ENCODE results near the gene EFCAB12.

EFCAB12 gene

GRCh38 chr3:129428376-129429079, at the start of gene EFCAB12:
Gene EFCAB12, minus strand, starts transcription at chr3:129428636. Its CDS starts 148 bp downstream, at chr3:129428488.
- H3K27ac ChIP-seq: no peak within 1 kb of the TSS
- DNase-seq (ENCODE audit: low read depth, low spot score): peak; percentile 50

- DNase-seq (ENCODE audit: low read depth, low spot score): no peak
- H3K27ac ChIP-seq: no peak overlapping the region
Observed at GRCh38 chr3:129476586-129476985, 48.1 kb upstream of the EFCAB12 start.

- DNase-seq (ENCODE audit: low read depth, low spot score): no peak
- no peak overlapping the region for H3K27ac ChIP-seq
Observed at GRCh38 chr3:129475863-129476262, 47.4 kb upstream of the EFCAB12 start.

GRCh38 chr3:129474984-129475804, 46.8 kb upstream of the EFCAB12 start:
- H3K27ac ChIP-seq: no peak overlapping the region

GRCh38 chr3:129473769-129474152, 45.3 kb upstream of the EFCAB12 start:
- H3K27ac ChIP-seq: no peak overlapping the region
- DNase-seq (ENCODE audit: low read depth, low spot score): no peak

More at GRCh38 chr3:129474984-129475804, 46.8 kb upstream of the EFCAB12 start:
- no peak for DNase-seq (ENCODE audit: low read depth, low spot score)

- no peak for DNase-seq (ENCODE audit: low read depth, low spot score)
- no peak overlapping the region for H3K27ac ChIP-seq
Observed at GRCh38 chr3:129473067-129473768, 44.8 kb upstream of the EFCAB12 start.

- H3K27ac ChIP-seq: no peak overlapping the region
- DNase-seq (ENCODE audit: low read depth, low spot score): no peak
Observed at GRCh38 chr3:129470861-129471260, 42.4 kb upstream of the EFCAB12 start.

- H3K27ac ChIP-seq: no peak overlapping the region
- no peak for DNase-seq (ENCODE audit: low read depth, low spot score)
Observed at GRCh38 chr3:129469026-129469425, 40.6 kb upstream of the EFCAB12 start.

- H3K27ac ChIP-seq: no peak overlapping the region
- DNase-seq (ENCODE audit: low read depth, low spot score): no peak
Observed at GRCh38 chr3:129467932-129468331, 39.5 kb upstream of the EFCAB12 start.

- no peak overlapping the region for H3K27ac ChIP-seq
- no peak for DNase-seq (ENCODE audit: low read depth, low spot score)
Observed at GRCh38 chr3:129463716-129464115, 35.3 kb upstream of the EFCAB12 start.

- no peak for DNase-seq (ENCODE audit: low read depth, low spot score)
- H3K27ac ChIP-seq: no peak overlapping the region
Observed at GRCh38 chr3:129463094-129463493, 34.7 kb upstream of the EFCAB12 start.

- no peak overlapping the region for H3K27ac ChIP-seq
Observed at GRCh38 chr3:129462361-129462968, 34.0 kb upstream of the EFCAB12 start.

GRCh38 chr3:129461461-129462146, 33.2 kb upstream of the EFCAB12 start:
- no peak for DNase-seq (ENCODE audit: low read depth, low spot score)
- H3K27ac ChIP-seq: no peak overlapping the region

More at GRCh38 chr3:129462361-129462968, 34.0 kb upstream of the EFCAB12 start:
- no peak for DNase-seq (ENCODE audit: low read depth, low spot score)

GRCh38 chr3:129461022-129461421, 32.6 kb upstream of the EFCAB12 start:
- no peak for DNase-seq (ENCODE audit: low read depth, low spot score)
- no peak overlapping the region for H3K27ac ChIP-seq

GRCh38 chr3:129460572-129460971, 32.1 kb upstream of the EFCAB12 start:
- DNase-seq (ENCODE audit: low read depth, low spot score): no peak
- no peak overlapping the region for H3K27ac ChIP-seq

GRCh38 chr3:129460155-129460554, 31.7 kb upstream of the EFCAB12 start:
- no peak overlapping the region for H3K27ac ChIP-seq
- no peak for DNase-seq (ENCODE audit: low read depth, low spot score)

GRCh38 chr3:129453732-129454131, 25.3 kb upstream of the EFCAB12 start:
- DNase-seq (ENCODE audit: low read depth, low spot score): no peak
- H3K27ac ChIP-seq: no peak overlapping the region

GRCh38 chr3:129449279-129450115, 21.1 kb upstream of the EFCAB12 start:
- no peak overlapping the region for H3K27ac ChIP-seq

More at GRCh38 chr3:129449279-129450115, 21.1 kb upstream of the EFCAB12 start:
- DNase-seq (ENCODE audit: low read depth, low spot score): no peak

Measured in epithelial cell of prostate (primary cell).